Suprapubic skin (tissue), 4 donors: ENCODE measurements around the gene EVA1A.

ENCODE experiments used
- CTCF ChIP-seq, 2 donors: fragments of 200-600 bp in 1 of 2; fragments of 450-650 bp in 1 of 2; sonication (generic) in 1 of 2; IDR thresholded peaks; one replicate each; pipeline ENCODE4 v1.5.1; 2016 to 2019; ENCODE audit warnings: antibody characterized with exemption in 2 of 2, mild to moderate bottlenecking in 1 of 2, moderate library complexity in 1 of 2
- POLR2A ChIP-seq, 2 donors: fragments of 450-650 bp; IDR thresholded peaks; one replicate each; pipeline ENCODE4 v1.6.1; 2017; ENCODE audit warnings: antibody characterized with exemption in 2 of 2, mild to moderate bottlenecking in 2 of 2, moderate library complexity in 2 of 2
- POLR2AphosphoS5 ChIP-seq, 3 donors: sonication (generic); formaldehyde crosslinking; IDR thresholded peaks; one replicate each; pipeline ENCODE4 v1.6.1; 2017; ENCODE audit warnings: antibody characterized with exemption in 3 of 3

DNA sequence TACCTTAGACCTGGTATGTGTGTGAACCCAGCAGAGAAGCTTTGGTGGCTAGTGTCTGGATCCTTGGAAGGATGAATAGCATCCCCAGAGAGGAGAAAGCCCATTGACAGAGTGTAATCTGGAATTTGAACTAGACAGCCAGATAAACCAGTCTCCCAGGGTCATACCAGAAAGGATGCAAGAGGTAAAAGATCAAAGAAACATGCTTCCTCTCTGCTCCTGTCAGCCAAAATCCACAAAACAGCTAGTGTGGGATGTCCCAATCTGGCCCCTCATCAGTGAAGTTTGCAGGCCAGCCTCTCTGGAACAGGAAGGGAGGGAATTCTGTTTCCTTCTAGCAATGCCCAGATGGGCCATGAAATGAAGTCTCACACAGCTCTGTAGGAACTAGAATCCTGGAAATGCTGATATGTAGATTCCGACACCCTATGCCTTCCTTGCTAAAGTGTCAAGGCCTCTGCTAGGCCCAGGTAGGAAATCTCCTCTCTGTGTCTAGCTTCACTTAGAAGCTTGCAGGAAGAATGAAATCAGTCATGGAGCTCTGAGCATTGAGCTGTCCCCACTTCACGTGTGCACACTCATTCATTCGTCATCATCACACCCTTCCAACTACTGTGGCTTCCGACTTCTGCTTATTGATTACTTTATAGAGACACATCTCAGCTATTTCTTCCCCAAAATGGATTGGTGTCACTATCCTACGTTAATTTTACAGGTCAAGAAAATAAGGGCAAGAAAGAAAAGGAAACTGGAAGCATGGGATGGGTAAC, 38.0 kb downstream of the EVA1A start:
- no peak for TF ChIP-seq CTCF (IDR thresholded peaks at IDR 0.05)
- TF ChIP-seq POLR2A (IDR thresholded peaks at IDR 0.05), result no peak
- no peak for TF ChIP-seq POLR2AphosphoS5 (IDR thresholded peaks at IDR 0.05)
